Uterus (tissue), 2 donors: ENCODE measurements around the gene NOP14.
"Not testable (repeated sequence)": the region's sequence is repeated elsewhere in the genome, so short reads cannot be mapped to it uniquely, and the experiment has no call there.

Experiments used
- POLR2A ChIP-seq, 2 donors: fragments of 450-650 bp; IDR thresholded peaks; one replicate each; pipeline ENCODE4 v1.6.1; 2016; ENCODE audit warnings: antibody characterized with exemption in 2 of 2, mild to moderate bottlenecking in 1 of 2, moderate library complexity in 1 of 2
- TF ChIP-seq, protein P1 (sequence below), 4 experiments: fragments of 200-600 bp in 2 of 4; fragments of 450-650 bp in 2 of 4; sonication (generic) in 2 of 4; IDR thresholded peaks; one replicate each; pipeline ENCODE4 v1.5.1; 2016 to 2019; ENCODE audit warnings: antibody characterized with exemption in 4 of 4, mild to moderate bottlenecking in 2 of 4, moderate library complexity in 1 of 4

DNA sequence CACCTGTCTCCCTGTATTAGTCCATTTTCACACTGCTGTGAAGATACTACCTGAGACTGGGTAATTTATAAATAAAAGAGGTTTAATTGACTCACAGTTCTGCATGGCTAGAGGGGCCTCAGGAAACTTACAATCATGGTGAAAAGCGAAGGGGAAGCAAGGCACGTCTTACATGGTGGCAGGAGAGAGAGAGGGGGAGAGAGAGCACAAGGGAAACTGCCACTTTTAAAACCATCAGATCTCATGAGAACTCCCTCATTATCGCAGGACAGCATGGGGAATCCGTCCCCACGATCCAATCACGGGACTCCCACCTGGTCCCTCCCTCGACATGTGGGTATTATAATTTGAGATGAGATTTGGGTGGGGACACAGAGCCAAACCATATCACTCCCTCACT, 20.5 kb upstream of the NOP14 start:
- TF ChIP-seq, protein P1, sequence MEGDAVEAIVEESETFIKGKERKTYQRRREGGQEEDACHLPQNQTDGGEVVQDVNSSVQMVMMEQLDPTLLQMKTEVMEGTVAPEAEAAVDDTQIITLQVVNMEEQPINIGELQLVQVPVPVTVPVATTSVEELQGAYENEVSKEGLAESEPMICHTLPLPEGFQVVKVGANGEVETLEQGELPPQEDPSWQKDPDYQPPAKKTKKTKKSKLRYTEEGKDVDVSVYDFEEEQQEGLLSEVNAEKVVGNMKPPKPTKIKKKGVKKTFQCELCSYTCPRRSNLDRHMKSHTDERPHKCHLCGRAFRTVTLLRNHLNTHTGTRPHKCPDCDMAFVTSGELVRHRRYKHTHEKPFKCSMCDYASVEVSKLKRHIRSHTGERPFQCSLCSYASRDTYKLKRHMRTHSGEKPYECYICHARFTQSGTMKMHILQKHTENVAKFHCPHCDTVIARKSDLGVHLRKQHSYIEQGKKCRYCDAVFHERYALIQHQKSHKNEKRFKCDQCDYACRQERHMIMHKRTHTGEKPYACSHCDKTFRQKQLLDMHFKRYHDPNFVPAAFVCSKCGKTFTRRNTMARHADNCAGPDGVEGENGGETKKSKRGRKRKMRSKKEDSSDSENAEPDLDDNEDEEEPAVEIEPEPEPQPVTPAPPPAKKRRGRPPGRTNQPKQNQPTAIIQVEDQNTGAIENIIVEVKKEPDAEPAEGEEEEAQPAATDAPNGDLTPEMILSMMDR (IDR thresholded peaks at IDR 0.05), result not testable (repeated sequence)
- TF ChIP-seq POLR2A (IDR thresholded peaks at IDR 0.05), result not testable (repeated sequence)
